SK-N-MC (cell line): ENCODE measurements around the gene CSPG5.

ENCODE experiments used
- EZH2 ChIP-seq: fragments of 200-600 bp; sonication (generic); IDR thresholded peaks from one replicate; pipeline ENCODE4 v1.6.1; 2017; ENCODE audit warnings: antibody characterized with exemption
- FOXP2 ChIP-seq: optimal IDR thresholded peaks from 2 replicates; pipeline ENCODE3; 2011; ENCODE audit warnings: mild to moderate bottlenecking, moderate library complexity; ENCODE audit not compliant: insufficient read depth; ENCODE audit errors: extremely low read length, control extremely low read depth
- POLR2AphosphoS5 ChIP-seq: IDR thresholded peaks from 2 replicates; pipeline ENCODE4 v1.6.1; 2012; ENCODE audit warnings: mild to moderate bottlenecking, low read depth, low read length, borderline replicate concordance

DNA sequence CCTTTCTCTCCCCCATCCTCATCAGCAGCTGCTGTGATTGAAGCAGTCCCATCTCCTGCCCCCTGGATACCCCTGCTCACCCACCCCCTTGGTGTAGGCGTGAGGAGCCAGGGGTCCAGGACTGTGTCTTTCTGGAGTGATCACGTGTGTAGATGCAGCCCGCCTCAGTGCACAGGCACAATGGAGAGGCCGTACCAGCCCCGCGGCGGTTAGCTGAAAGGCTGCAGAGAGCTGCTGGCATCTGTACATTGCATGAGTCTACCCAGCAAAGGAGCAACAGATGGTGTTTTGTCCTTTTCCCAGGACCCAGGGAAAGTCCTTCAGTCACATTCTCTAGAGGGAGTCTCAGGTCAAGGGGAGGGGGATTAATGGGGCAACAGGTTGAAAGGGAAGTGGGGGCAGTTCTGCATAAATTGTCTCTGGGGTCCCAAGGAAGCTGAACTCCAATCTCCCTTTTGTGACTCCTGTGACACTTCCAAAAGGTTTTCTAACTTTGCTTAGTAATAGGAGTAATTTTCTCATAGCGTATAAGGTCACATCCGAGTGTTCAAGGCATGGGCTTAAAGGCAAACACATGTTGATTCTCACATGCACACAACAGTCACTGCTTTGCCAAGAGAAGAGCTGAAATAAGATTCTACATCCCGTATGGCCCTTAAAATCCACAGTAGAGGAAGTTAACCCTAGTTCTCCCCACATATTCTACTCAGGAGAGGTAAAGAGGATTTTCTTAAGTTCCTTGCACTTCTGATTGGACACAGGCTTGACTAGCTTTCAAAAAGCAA is 7.1 kb downstream of the CSPG5 start:
- no peak for TF ChIP-seq EZH2
- no peak for TF ChIP-seq FOXP2
- TF ChIP-seq POLR2AphosphoS5, result no peak
